IMR-90 (cell line): ENCODE results near the gene DLX1.

Source experiments
- CHD1 ChIP-seq: IDR thresholded peaks from 2 replicates; pipeline ENCODE4 v1.6.1; 2012; ENCODE audit warnings: low read depth, low read length, improper control_type of control experiment
- SMC3 ChIP-seq: fragments of 150-350 bp; IDR thresholded peaks from 2 replicates; pipeline ENCODE4 v1.6.1; 2016; ENCODE audit warnings: low read depth, mild to moderate bottlenecking, antibody characterized with exemption, low read length, moderate library complexity
- TF ChIP-seq, protein P1 (sequence below): conservative IDR thresholded peaks from 2 replicates; pipeline ENCODE4 v1.5.1; 2012; ENCODE audit warnings: mild to moderate bottlenecking, low read depth, low read length, improper control_type of control experiment
- TF ChIP-seq, protein P2 (sequence below): fragments of 150-350 bp; IDR thresholded peaks from 2 replicates; pipeline ENCODE4 v1.6.1; 2017; ENCODE audit warnings: mild to moderate bottlenecking, antibody characterized with exemption, low read length, low read depth

DNA sequence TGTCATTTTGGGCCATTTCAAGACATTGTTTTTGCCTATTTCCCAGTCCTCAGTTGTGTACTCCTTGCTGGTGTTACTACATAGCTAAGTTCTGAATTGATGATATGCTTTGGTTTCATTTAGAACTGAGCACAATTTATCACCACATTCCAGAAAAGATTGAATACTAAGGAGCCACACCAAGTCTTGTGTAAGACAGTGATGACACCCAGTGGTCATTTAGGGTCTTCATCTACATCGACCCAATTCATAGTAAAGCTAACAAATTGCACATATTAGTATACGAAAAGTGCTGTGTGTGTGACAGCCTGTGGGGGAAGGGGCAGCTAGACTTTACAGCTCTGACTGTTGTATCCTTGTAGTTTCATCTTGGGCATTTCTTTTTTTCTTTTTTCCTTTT lies 28.3 kb downstream of the DLX1 start:
- TF ChIP-seq, protein P1, sequence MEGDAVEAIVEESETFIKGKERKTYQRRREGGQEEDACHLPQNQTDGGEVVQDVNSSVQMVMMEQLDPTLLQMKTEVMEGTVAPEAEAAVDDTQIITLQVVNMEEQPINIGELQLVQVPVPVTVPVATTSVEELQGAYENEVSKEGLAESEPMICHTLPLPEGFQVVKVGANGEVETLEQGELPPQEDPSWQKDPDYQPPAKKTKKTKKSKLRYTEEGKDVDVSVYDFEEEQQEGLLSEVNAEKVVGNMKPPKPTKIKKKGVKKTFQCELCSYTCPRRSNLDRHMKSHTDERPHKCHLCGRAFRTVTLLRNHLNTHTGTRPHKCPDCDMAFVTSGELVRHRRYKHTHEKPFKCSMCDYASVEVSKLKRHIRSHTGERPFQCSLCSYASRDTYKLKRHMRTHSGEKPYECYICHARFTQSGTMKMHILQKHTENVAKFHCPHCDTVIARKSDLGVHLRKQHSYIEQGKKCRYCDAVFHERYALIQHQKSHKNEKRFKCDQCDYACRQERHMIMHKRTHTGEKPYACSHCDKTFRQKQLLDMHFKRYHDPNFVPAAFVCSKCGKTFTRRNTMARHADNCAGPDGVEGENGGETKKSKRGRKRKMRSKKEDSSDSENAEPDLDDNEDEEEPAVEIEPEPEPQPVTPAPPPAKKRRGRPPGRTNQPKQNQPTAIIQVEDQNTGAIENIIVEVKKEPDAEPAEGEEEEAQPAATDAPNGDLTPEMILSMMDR, result peak; percentile 54
- TF ChIP-seq CHD1, result no peak
- peak; percentile 57 for TF ChIP-seq SMC3
- TF ChIP-seq, protein P2, sequence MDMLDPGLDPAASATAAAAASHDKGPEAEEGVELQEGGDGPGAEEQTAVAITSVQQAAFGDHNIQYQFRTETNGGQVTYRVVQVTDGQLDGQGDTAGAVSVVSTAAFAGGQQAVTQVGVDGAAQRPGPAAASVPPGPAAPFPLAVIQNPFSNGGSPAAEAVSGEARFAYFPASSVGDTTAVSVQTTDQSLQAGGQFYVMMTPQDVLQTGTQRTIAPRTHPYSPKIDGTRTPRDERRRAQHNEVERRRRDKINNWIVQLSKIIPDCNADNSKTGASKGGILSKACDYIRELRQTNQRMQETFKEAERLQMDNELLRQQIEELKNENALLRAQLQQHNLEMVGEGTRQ, result no peak
